RWPE2 (cell line): ENCODE measurements around the gene RBM20.

Experiments
- ATAC-seq: fragments of 200-7000 bp; cut with Tn5 transposase; 3 replicates; pipeline ENCODE4 v1.9.1; 2021; ENCODE audit warnings: low read depth
- DNase-seq: peaks from one replicate; pipeline ENCODE4 v3.0.0-alpha.2; 2020; ENCODE audit warnings: low spot score
- H3K27ac ChIP-seq: fragments of 450-650 bp; 2 replicates; pipeline ENCODE4 v1.5.1; 2017; ENCODE audit warnings: mild to moderate bottlenecking; ENCODE audit not compliant: poor library complexity, severe bottlenecking
- H3K27me3 ChIP-seq: fragments of 250-450 bp; sonication (Bioruptor Pico); 2 replicates; pipeline ENCODE4 v1.5.1; 2021; ENCODE audit warnings: mild to moderate bottlenecking, moderate library complexity; ENCODE audit not compliant: insufficient read depth, poor library complexity, severe bottlenecking
- H3K36me3 ChIP-seq: fragments of 250-450 bp; sonication (Bioruptor Pico); 2 replicates; pipeline ENCODE4 v1.5.1; 2020; ENCODE audit warnings: low read depth, mild to moderate bottlenecking, moderate library complexity
- H3K4me1 ChIP-seq: fragments of 250-450 bp; sonication (Bioruptor Pico); 2 replicates; pipeline ENCODE4 v1.5.1; 2021; ENCODE audit warnings: mild to moderate bottlenecking, moderate library complexity; ENCODE audit not compliant: insufficient read depth, poor library complexity, severe bottlenecking
- H3K4me3 ChIP-seq: fragments of 250-450 bp; sonication (Bioruptor Pico); 2 replicates; pipeline ENCODE4 v1.5.1; 2021; ENCODE audit warnings: mild to moderate bottlenecking, moderate library complexity; ENCODE audit not compliant: severe bottlenecking
- H3K9me3 ChIP-seq: fragments of 250-450 bp; sonication (Bioruptor Pico); 2 replicates; pipeline ENCODE4 v1.5.1; 2021; ENCODE audit warnings: mild to moderate bottlenecking, moderate library complexity; ENCODE audit not compliant: severe bottlenecking
- CTCF ChIP-seq: fragments of 450-650 bp; IDR thresholded peaks from one replicate; pipeline ENCODE4 v1.5.1; 2017; ENCODE audit warnings: mild to moderate bottlenecking, moderate library complexity; ENCODE audit not compliant: poor library complexity, severe bottlenecking

Gene RBM20

GRCh38 chr10:110648692-110649346 is 4.7 kb downstream of the RBM20 start:
- Histone ChIP-seq H3K4me1 (no peaks in the 10 kb centered on the region), H3K36me3 (no peaks in the 10 kb centered on the region), H3K4me3 (no peak overlapping the region), H3K9me3 (no peaks in the 10 kb centered on the region), H3K27me3 (peaks cover 25% of the 10 kb centered on the region), H3K27ac (no peak overlapping the region)
- TF ChIP-seq CTCF: peak; percentile 7
- DNase-seq (no peak), ATAC-seq (peak; percentile 37; the same call in 1 of the 3 replicates)

GRCh38 chr10:110649347-110650264 is 5.5 kb downstream of the RBM20 start:
- Histone ChIP-seq H3K9me3 (no peaks in the 10 kb centered on the region), H3K36me3 (no peaks in the 10 kb centered on the region), H3K27me3 (peaks cover 17% of the 10 kb centered on the region), H3K27ac (no peak overlapping the region), H3K4me3 (no peak overlapping the region), H3K4me1 (no peaks in the 10 kb centered on the region)
- DNase-seq (no peak), ATAC-seq (no peak)
- TF ChIP-seq CTCF: no peak

GRCh38 chr10:110650265-110650668 is 6.1 kb downstream of the RBM20 start:
- H3K4me3 ChIP-seq: no peak overlapping the region
- H3K36me3 ChIP-seq: no peaks in the 10 kb centered on the region
- H3K27me3 ChIP-seq: peaks cover 10% of the 10 kb centered on the region
- H3K9me3 ChIP-seq: no peaks in the 10 kb centered on the region
- H3K4me1 ChIP-seq: no peaks in the 10 kb centered on the region
- no peak overlapping the region for H3K27ac ChIP-seq
- ATAC-seq: no peak
- no peak for DNase-seq
- TF ChIP-seq CTCF: no peak

- ATAC-seq (no peak), DNase-seq (no peak)
- no peaks in the 10 kb centered on the region for H3K36me3 ChIP-seq
- H3K4me1 ChIP-seq: no peaks in the 10 kb centered on the region
- no peak for TF ChIP-seq CTCF
- no peak overlapping the region for H3K4me3 ChIP-seq
- peaks cover 3% of the 10 kb centered on the region for H3K27me3 ChIP-seq
- H3K9me3 ChIP-seq: no peaks in the 10 kb centered on the region
- no peak overlapping the region for H3K27ac ChIP-seq
Measured at GRCh38 chr10:110651044-110651958, 7.2 kb downstream of the RBM20 start.
